Vagina (tissue), 2 donors: ENCODE measurements around the gene GDPD1.

Experiments
- CTCF ChIP-seq, 3 experiments: fragments of 450-650 bp in 2 of 3; fragments of 200-600 bp in 1 of 3; sonication (generic) in 1 of 3; IDR thresholded peaks; one replicate each; pipeline ENCODE4 v1.5.1; 2017 to 2019; ENCODE audit warnings: antibody characterized with exemption in 3 of 3, mild to moderate bottlenecking in 2 of 3, moderate library complexity in 2 of 3
- POLR2A ChIP-seq, 2 donors: fragments of 450-650 bp; IDR thresholded peaks; one replicate each; pipeline ENCODE4 v1.6.1; 2017; ENCODE audit warnings: antibody characterized with exemption in 2 of 2, mild to moderate bottlenecking in 2 of 2, moderate library complexity in 2 of 2

GRCh38 chr17:59266745-59267144, 46.4 kb downstream of the GDPD1 start:
- TF ChIP-seq CTCF (IDR thresholded peaks at IDR 0.05), result no peak
- no peak for TF ChIP-seq POLR2A (IDR thresholded peaks at IDR 0.05)
